Adrenal gland (tissue), 12 donors: ENCODE results near the gene UPK2. TPM values are rescaled to one million over a fixed set of nuclear protein-coding genes. Genes with fewer than 3 reads are reported as not detected.
A peak's percentile ranks its signal among the peaks of the same experiment; 100 is the strongest.
"Not testable (repeated sequence)": the region's sequence is repeated elsewhere in the genome, so short reads cannot be mapped to it uniquely, and the experiment has no call there.

Experiments
- DNase-seq, 7 donors: peaks; one replicate each; pipeline ENCODE4 v3.0.0-alpha.2; 2019 to 2020
- H3K27ac ChIP-seq, 5 donors: fragments of 200-600 bp; sonication (generic) in 4 of 5; 1 replicate in 3 of 5; 2 replicates in 2 of 5; pipeline versions ENCODE4 v1.5.1 to v1.8.0; 2016 to 2020; ENCODE audit warnings: mild to moderate bottlenecking in 1 of 5
- H3K27me3 ChIP-seq: fragments of 200-600 bp; 2 replicates; pipeline ENCODE4 v1.8.0; 2021
- H3K36me3 ChIP-seq, 2 donors: fragments of 200-600 bp; replicated peaks in 1 of 2; 1 replicate in 1 of 2; 2 replicates in 1 of 2; pipeline versions ENCODE4 v1.5.1 to v1.8.0; 2018 to 2022
- H3K4me1 ChIP-seq, 2 donors: fragments of 200-600 bp; replicated peaks in 1 of 2; 1 replicate in 1 of 2; 2 replicates in 1 of 2; pipeline versions ENCODE4 v1.5.1 to v1.8.0; 2018 to 2021
- H3K4me3 ChIP-seq, 4 donors: fragments of 200-600 bp; sonication (generic) in 3 of 4; one replicate each; pipeline ENCODE4 v1.5.1; 2016 to 2018
- H3K9me3 ChIP-seq, 3 donors: fragments of 200-600 bp; sonication (generic) in 1 of 3; replicated peaks in 1 of 3; 1 replicate in 2 of 3; 2 replicates in 1 of 3; pipeline versions ENCODE4 v1.5.1 to v1.8.0; 2016 to 2021
- POLR2A ChIP-seq, 2 donors: fragments of 450-650 bp; IDR thresholded peaks; one replicate each; pipeline ENCODE4 v1.6.1; 2017; ENCODE audit warnings: antibody characterized with exemption in 2 of 2, mild to moderate bottlenecking in 2 of 2, moderate library complexity in 1 of 2
- WGBS, 4 donors: extraction: QIAGEN DNeasy Blood & Tissue Kit in 2 of 4; methylation state at CpG; one replicate each; pipeline versions ENCODE4 v1.1.5 to v1.1.7; 2013 to 2017; 5-methylcytosine and 5-hydroxymethylcytosine counted together
- intact Hi-C, 2 donors: fragments of 100-400 bp; cut with DNase I; formaldehyde crosslinking; loops; one replicate each; pipeline versions ENCODE4 v1.14.1 to v1.15.0; 2022 to 2023
- polyA plus RNA-seq, 3 donors: library from polyadenylated mRNA; stranded (reverse); fragments of 200-250 nt in 2 of 3; fragments of 350-450 nt in 1 of 3; fragmentation: Illumina TruSeq in 1 of 3; extraction: RNeasy Lipid Tissue Mini Kit (QIAGEN cat#74804) in 1 of 3; gene quantifications; one replicate each; pipeline ENCODE4 v1.2.3, GENCODE V29; 2013 to 2014
- total RNA-seq, 9 donors: library from RNA; depleted of rRNA in 4 of 9; stranded (reverse); fragments of >200 nt in 4 of 9; fragments of 120-200 nt in 1 of 9; fragmentation: NEBNext Ultra II Directional in 1 of 9; extraction: Animal tissue kit (Norgen Biotek cat#: 25700) in 1 of 9; gene quantifications; one replicate each; pipeline versions ENCODE4 v1.1.0 to v1.2.4, GENCODE V29; 2013 to 2023
- TF ChIP-seq, protein P1 (sequence below), 6 experiments: fragments of 450-650 bp in 4 of 6; fragments of 200-600 bp in 2 of 6; sonication (generic) in 1 of 6; IDR thresholded peaks; 1 replicate in 5 of 6; 2 replicates in 1 of 6; pipeline versions ENCODE4 v1.5.1 to v1.8.0; 2016 to 2021; ENCODE audit warnings: antibody characterized with exemption in 6 of 6, mild to moderate bottlenecking in 2 of 6, moderate library complexity in 1 of 6
- donor health status: healthy with polysubstance abuse.
- donor health status: Bipolar disorder and iron deficiency.
- donor health status: DM: yes; HTN: yes; CAD: no.
- donor health status: DM: no; HTN: no; CAD: no.
- donor health status: DM: no; HTN: no; CAD: no.
- donor health status: DM: yes; HTN: yes; CAD: no.

The UPK2 gene
- total and polyA plus RNA-seq, 12 donors, result 0.39 to 1.0 (median 0.64) TPM; not detected in 9

DNA sequence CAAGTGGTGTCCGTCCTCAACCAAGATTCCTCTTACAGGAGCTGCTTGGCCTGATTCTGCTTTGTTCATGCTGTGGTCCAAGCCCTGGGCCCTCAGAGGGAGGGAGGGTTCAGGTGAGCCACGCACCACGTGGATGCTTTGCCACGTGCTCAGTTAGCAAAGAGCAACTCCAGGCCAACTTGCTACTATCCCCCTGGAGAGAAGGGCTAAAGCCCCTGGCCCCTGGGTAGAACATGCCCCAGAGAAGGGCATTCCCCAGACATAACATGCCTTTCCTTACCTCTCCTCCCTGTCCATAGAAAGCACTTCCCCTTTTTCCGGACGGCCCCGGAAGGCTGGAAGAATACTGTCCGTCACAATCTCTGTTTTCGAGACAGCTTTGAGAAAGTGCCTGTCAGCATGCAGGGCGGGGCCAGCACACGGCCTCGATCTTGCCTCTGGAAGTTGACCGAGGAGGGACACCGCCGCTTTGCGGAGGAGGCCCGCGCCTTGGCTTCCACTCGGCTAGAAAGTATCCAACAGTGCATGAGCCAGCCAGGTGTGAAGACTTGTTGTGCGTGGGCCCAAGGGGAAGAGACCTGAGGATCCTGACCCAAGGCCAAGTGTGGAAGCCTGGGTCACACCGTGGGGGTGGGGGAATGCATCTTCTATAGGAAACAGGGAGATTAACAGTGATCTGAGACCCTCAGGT lies 24.2 kb downstream of the UPK2 start:
- H3K4me1 ChIP-seq, result peaks cover 0 to 11% of the 10 kb centered on the region in 2 donors
- WGBS, 4 donors, result 26 to 37% (median 34%) methylated on average over 12 to 21 of the region's 21 CpGs
- DNase-seq, result peak in 6 of 7 donors; percentile 31 to 65 (median 47)
- TF ChIP-seq POLR2A (IDR thresholded peaks at IDR 0.05), result no peak
- TF ChIP-seq, protein P1, sequence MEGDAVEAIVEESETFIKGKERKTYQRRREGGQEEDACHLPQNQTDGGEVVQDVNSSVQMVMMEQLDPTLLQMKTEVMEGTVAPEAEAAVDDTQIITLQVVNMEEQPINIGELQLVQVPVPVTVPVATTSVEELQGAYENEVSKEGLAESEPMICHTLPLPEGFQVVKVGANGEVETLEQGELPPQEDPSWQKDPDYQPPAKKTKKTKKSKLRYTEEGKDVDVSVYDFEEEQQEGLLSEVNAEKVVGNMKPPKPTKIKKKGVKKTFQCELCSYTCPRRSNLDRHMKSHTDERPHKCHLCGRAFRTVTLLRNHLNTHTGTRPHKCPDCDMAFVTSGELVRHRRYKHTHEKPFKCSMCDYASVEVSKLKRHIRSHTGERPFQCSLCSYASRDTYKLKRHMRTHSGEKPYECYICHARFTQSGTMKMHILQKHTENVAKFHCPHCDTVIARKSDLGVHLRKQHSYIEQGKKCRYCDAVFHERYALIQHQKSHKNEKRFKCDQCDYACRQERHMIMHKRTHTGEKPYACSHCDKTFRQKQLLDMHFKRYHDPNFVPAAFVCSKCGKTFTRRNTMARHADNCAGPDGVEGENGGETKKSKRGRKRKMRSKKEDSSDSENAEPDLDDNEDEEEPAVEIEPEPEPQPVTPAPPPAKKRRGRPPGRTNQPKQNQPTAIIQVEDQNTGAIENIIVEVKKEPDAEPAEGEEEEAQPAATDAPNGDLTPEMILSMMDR (IDR thresholded peaks at IDR 0.05), result no peak
- intact Hi-C loops, result no loop called here
- no peaks in the 10 kb centered on the region for H3K9me3 ChIP-seq
- H3K27me3 ChIP-seq, result no peaks in the 10 kb centered on the region
- no peak overlapping the region for H3K27ac ChIP-seq
- H3K4me3 ChIP-seq, result peak overlapping the region in 1 of 4 donors; percentile 15
- no peaks in the 10 kb centered on the region for H3K36me3 ChIP-seq

DNA sequence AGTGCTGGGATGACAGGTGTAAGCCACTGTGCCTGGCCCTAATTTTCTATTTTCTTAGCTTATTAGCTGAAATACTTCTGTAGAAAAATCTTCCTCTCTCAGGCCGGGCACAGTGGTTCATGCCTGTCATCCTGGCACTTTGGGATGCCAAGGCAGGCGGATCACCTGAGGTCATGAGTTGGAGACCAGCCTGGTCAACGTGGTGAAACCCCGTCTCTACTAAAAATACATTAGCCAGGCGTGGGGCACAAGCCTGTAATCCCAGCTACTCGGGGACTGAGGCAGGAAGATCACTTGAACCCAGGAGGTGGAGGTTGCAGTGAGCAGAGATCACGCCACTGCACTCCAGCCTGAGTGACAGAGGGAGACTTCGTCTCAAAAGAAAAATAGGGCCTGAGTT lies 28.2 kb downstream of the UPK2 start:
- H3K36me3 ChIP-seq, DNase-seq, H3K27me3 ChIP-seq, H3K9me3 ChIP-seq, H3K4me3 ChIP-seq, intact Hi-C loops, H3K27ac ChIP-seq: not testable (repeated sequence)
- 68 to 72% (median 70%) methylated on average over 8 of the region's 8 CpGs for WGBS, 4 donors
- peaks cover 0 to 11% of the 10 kb centered on the region in 2 donors for H3K4me1 ChIP-seq

DNA sequence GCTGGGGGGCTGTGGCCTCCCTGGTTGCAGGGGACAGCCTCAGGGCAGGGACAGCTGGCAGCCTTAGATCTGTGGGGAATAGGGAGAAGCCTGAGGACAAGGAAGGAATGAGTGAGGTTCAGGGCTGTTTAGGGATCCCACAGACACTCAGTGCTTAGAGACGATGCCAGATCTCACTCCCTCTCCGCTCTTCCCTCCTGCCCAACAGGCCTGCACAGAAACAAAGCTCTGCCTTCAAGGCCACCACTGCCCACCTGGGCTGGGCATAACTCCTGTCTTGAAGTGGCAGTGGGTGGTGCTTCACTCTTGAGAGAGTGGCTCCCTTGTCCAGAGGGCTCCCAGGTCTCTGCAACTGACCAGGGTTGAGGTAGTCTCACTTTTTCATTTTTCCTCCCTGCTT lies 28.7 kb downstream of the UPK2 start:
- TF ChIP-seq POLR2A (IDR thresholded peaks at IDR 0.05), result no peak
- TF ChIP-seq, protein P1 (IDR thresholded peaks at IDR 0.05), result no peak
- no peak overlapping the region for H3K4me3 ChIP-seq
- WGBS, 4 donors, result 57 to 83% (median 74%) methylated on average over 2 of the region's 2 CpGs
- H3K36me3 ChIP-seq, result no peaks in the 10 kb centered on the region
- no peaks in the 10 kb centered on the region for H3K27me3 ChIP-seq
- DNase-seq, result no peak
- H3K4me1 ChIP-seq, result peaks cover 0 to 10% of the 10 kb centered on the region in 2 donors
- intact Hi-C loops, result no loop called here
- no peak overlapping the region for H3K27ac ChIP-seq
- H3K9me3 ChIP-seq, result no peaks in the 10 kb centered on the region

DNA sequence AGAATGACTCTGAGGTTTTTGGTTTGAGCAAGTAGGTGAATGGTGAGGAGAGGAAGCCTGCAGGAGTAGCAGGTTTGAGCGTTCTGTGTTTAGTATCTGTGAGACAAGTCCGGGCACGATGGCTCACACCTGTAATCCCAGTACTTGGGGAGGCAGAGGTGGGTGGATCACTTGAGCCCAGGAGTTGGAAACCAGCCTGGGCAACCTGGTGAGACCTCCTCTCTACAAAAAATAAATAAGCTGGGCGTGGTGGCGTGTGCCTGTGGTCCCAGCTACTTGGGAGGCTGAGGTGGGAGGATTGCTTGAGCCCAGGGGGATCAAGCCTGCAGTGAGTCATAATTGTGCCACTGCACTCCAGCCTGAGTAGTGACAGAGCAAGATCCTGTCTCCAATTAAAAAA lies 32.2 kb downstream of the UPK2 start:
- Histone ChIP-seq H3K4me1 (no peaks in the 10 kb centered on the region), H3K4me3 (no peak overlapping the region), H3K9me3 (no peaks in the 10 kb centered on the region), H3K36me3 (no peaks in the 10 kb centered on the region), H3K27ac (no peak overlapping the region), H3K27me3 (no peaks in the 10 kb centered on the region)
- WGBS, 4 donors, result 88 to 95% (median 92%) methylated on average over 5 of the region's 5 CpGs
- TF ChIP-seq POLR2A (IDR thresholded peaks at IDR 0.05), result no peak
- TF ChIP-seq, protein P1 (IDR thresholded peaks at IDR 0.05), result no peak
- no peak for DNase-seq
- intact Hi-C loops, result no loop called here

DNA sequence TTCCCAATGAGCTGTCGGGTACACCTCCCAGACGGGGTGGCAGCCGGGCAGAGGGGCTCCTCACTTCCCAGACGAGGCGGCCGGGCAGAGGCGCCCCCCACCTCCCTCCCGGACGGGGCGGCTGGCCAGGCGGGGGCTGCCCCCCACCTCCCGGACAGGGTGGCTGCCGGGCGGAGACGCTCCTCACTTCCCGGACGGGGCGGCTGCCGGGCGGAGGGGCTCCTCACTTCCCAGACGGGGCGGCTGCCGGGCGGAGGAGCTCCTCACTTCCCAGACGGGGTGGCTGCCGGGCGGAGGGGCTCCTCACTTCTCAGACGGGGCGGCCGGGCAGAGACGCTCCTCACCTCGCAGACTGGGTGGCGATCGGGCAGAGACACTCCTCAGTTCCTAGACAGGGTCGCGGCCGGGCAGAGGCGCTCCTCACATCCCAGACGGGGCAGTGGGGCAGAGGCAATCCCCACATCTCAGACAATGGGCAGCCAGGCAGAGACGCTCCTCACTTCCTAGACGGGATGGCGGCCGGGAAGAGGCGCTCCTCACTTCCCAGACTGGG lies 35.5 kb downstream of the UPK2 start:
- H3K27me3 ChIP-seq, H3K27ac ChIP-seq, H3K36me3 ChIP-seq, H3K9me3 ChIP-seq, H3K4me1 ChIP-seq, H3K4me3 ChIP-seq, DNase-seq, intact Hi-C loops: not testable (repeated sequence)
- WGBS, 4 donors, result 95 to 97% (median 96%) methylated on average over 4 to 40 of the region's 44 CpGs
